DMS153 treated with DMSO at 0.1 percent for 48 hours (cell line): ENCODE data around the gene GIMAP2.
"Not testable (repeated sequence)": the region's sequence is repeated elsewhere in the genome, so short reads cannot be mapped to it uniquely, and the experiment has no call there.

ENCODE experiments used
- DNase-seq: peaks from one replicate; lab custom pipeline; 2025; ENCODE audit not compliant: unreplicated experiment; lab: John Stamatoyannopoulos, UW

The GIMAP2 gene

GRCh38 chr7:150676276-150676675, 9.2 kb upstream of the GIMAP2 start:
- DNase-seq = not testable (repeated sequence)

- DNase-seq = not testable (repeated sequence)
Observed at GRCh38 chr7:150676854-150677253, 8.7 kb upstream of the GIMAP2 start.

- not testable (repeated sequence) for DNase-seq
Observed at GRCh38 chr7:150678601-150679000, 6.9 kb upstream of the GIMAP2 start.

- not testable (repeated sequence) for DNase-seq
Observed at GRCh38 chr7:150680364-150680763, 5.1 kb upstream of the GIMAP2 start.

- no peak for DNase-seq
Observed at GRCh38 chr7:150686030-150686631, 625 bp downstream of the GIMAP2 start.

- DNase-seq = no peak
Observed at GRCh38 chr7:150688630-150689029, 3.1 kb downstream of the GIMAP2 start.

- no peak for DNase-seq
Observed at GRCh38 chr7:150695654-150696053, 10.1 kb downstream of the GIMAP2 start.

GRCh38 chr7:150703209-150703608, 17.7 kb downstream of the GIMAP2 start:
- DNase-seq = no peak

- no peak for DNase-seq
Observed at GRCh38 chr7:150715293-150715692, 29.8 kb downstream of the GIMAP2 start.

GRCh38 chr7:150715738-150716137, 30.2 kb downstream of the GIMAP2 start:
- no peak for DNase-seq

- no peak for DNase-seq
Observed at GRCh38 chr7:150716368-150716767, 30.9 kb downstream of the GIMAP2 start, which contains the start of gene GIMAP1. Gene GIMAP1 (plus strand): TSS chr7:150716613. CDS start chr7:150719048, 2,435 bp downstream.

GRCh38 chr7:150716939-150717338, 31.4 kb downstream of the GIMAP2 start:
- DNase-seq = no peak

GRCh38 chr7:150717814-150718420, 32.4 kb downstream of the GIMAP2 start:
- DNase-seq = no peak

GRCh38 chr7:150719436-150719835, 33.9 kb downstream of the GIMAP2 start:
- no peak for DNase-seq

GRCh38 chr7:150719960-150720891, 34.7 kb downstream of the GIMAP2 start:
- DNase-seq = no peak

- DNase-seq = no peak
Observed at GRCh38 chr7:150721970-150722373, 36.5 kb downstream of the GIMAP2 start.

- DNase-seq = no peak
Observed at GRCh38 chr7:150722431-150722931, 37.0 kb downstream of the GIMAP2 start.

GRCh38 chr7:150723467-150723866, 38.0 kb downstream of the GIMAP2 start:
- no peak for DNase-seq

GRCh38 chr7:150727381-150727780, 41.9 kb downstream of the GIMAP2 start:
- no peak for DNase-seq

- DNase-seq = no peak
Observed at GRCh38 chr7:150728011-150728410, 42.5 kb downstream of the GIMAP2 start.

GRCh38 chr7:150728609-150729008, 43.1 kb downstream of the GIMAP2 start:
- no peak for DNase-seq

GRCh38 chr7:150731916-150732315, 46.4 kb downstream of the GIMAP2 start:
- DNase-seq = no peak
